Breast epithelium (tissue), 3 donors: ENCODE measurements around the gene FSTL3.
"Not testable (repeated sequence)": the region's sequence is repeated elsewhere in the genome, so short reads cannot be mapped to it uniquely, and the experiment has no call there.

Experiments
- POLR2A ChIP-seq: fragments of 450-650 bp; IDR thresholded peaks from one replicate; pipeline ENCODE4 v1.6.1; 2016; ENCODE audit warnings: antibody characterized with exemption, mild to moderate bottlenecking, moderate library complexity
- TF ChIP-seq, protein P1 (sequence below), 3 donors: fragments of 450-650 bp; IDR thresholded peaks; one replicate each; pipeline ENCODE4 v1.5.1; 2016 to 2017; ENCODE audit warnings: antibody characterized with exemption in 3 of 3, mild to moderate bottlenecking in 3 of 3, moderate library complexity in 3 of 3

DNA sequence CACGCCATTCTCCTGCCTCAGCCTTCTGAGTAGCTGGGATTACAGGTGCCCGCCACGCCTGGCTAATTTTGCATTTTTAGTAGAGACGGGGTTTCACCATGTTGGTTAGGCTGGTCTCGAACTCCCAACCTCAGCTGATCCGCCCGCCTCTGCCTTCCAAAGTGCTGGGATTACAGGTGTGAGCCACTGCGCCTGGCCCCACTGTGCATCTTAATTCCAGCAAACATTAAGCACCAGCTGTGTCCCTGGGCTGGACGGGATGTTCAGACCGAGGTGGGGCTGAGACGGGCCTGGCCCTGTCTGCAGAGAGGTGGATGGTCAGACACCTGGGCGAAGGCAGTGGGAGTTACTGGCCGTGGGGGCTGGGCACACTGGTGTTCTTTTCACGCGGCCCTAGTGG lies 53.4 kb downstream of the FSTL3 start:
- TF ChIP-seq, protein P1, sequence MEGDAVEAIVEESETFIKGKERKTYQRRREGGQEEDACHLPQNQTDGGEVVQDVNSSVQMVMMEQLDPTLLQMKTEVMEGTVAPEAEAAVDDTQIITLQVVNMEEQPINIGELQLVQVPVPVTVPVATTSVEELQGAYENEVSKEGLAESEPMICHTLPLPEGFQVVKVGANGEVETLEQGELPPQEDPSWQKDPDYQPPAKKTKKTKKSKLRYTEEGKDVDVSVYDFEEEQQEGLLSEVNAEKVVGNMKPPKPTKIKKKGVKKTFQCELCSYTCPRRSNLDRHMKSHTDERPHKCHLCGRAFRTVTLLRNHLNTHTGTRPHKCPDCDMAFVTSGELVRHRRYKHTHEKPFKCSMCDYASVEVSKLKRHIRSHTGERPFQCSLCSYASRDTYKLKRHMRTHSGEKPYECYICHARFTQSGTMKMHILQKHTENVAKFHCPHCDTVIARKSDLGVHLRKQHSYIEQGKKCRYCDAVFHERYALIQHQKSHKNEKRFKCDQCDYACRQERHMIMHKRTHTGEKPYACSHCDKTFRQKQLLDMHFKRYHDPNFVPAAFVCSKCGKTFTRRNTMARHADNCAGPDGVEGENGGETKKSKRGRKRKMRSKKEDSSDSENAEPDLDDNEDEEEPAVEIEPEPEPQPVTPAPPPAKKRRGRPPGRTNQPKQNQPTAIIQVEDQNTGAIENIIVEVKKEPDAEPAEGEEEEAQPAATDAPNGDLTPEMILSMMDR (IDR thresholded peaks at IDR 0.05): not testable (repeated sequence)
- TF ChIP-seq POLR2A: not testable (repeated sequence)
